AG09319 (cell line): ENCODE measurements around the gene MED19.

Source experiments
- DNase-seq: peaks from one replicate; pipeline ENCODE4 v3.0.0-alpha.2; 2010; ENCODE audit warnings: low read depth; ENCODE audit errors: extremely low read depth
- TF ChIP-seq, protein P1 (sequence below): IDR thresholded peaks from 2 replicates; pipeline ENCODE4 v1.5.1; 2011; ENCODE audit warnings: low read depth, mild to moderate bottlenecking, inconsistent platforms, low read length, moderate library complexity

The MED19 gene, protein sequence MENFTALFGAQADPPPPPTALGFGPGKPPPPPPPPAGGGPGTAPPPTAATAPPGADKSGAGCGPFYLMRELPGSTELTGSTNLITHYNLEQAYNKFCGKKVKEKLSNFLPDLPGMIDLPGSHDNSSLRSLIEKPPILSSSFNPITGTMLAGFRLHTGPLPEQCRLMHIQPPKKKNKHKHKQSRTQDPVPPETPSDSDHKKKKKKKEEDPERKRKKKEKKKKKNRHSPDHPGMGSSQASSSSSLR

GRCh38 chr11:57711414-57712255 lies at the start of gene MED19:
Gene MED19, minus strand, starts transcription at chr11:57712215. Its CDS starts 36 bp downstream, at chr11:57712179.
- DNase-seq, result peak; percentile 28

GRCh38 chr11:57758174-57758573 lies 46.2 kb upstream of the MED19 start:
- no peak for DNase-seq
- TF ChIP-seq, protein P1, sequence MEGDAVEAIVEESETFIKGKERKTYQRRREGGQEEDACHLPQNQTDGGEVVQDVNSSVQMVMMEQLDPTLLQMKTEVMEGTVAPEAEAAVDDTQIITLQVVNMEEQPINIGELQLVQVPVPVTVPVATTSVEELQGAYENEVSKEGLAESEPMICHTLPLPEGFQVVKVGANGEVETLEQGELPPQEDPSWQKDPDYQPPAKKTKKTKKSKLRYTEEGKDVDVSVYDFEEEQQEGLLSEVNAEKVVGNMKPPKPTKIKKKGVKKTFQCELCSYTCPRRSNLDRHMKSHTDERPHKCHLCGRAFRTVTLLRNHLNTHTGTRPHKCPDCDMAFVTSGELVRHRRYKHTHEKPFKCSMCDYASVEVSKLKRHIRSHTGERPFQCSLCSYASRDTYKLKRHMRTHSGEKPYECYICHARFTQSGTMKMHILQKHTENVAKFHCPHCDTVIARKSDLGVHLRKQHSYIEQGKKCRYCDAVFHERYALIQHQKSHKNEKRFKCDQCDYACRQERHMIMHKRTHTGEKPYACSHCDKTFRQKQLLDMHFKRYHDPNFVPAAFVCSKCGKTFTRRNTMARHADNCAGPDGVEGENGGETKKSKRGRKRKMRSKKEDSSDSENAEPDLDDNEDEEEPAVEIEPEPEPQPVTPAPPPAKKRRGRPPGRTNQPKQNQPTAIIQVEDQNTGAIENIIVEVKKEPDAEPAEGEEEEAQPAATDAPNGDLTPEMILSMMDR, result no peak

More at GRCh38 chr11:57711414-57712255, at the start of gene MED19:
- TF ChIP-seq, protein P1, result no peak

DNA sequence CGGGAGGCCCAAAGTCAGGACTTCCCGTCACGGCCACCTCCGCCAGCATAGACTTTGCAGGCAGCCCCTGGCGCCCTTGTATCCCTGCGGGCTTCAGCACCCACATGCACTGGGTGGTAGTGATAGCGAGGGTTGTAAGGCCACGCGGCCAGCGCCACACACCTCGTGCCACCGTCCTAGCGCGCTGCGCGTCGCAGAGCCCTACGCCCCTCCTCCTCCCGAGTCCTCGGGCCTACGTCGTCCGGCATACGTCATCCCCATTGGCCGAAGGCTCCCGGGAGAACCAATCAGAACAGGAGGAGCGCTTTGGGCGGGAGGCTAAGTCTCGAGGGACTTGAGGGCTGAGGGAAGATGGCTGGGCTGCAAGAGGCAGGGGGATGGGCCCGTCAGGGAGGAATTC lies 40.9 kb upstream of the MED19 start:
- TF ChIP-seq, protein P1, result no peak
- DNase-seq, result no peak

GRCh38 chr11:57751676-57752253 lies 39.8 kb upstream of the MED19 start, which contains the start of gene BTBD18:
Gene BTBD18, minus strand, starts transcription at chr11:57751819. Its CDS starts 631 bp downstream, at chr11:57751188.
- no peak for DNase-seq

DNA sequence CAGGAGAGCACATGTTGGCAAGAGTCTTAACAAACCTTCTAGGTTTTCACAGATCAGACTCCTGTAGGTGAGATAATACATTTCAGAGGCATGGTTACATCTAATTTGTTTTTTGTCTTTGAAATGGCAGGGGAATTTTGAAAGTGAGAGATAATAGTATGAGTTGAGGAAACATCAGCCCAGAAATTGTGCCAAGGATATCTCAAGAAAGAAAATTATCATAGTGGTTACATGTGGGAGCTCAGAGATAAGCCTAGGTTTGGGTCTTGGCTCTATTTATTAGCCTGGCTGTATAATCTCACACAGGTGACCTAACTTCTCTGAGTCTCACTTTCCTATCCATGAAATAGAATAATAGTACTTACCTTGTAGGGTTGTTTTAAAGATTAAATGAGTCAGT lies 39.2 kb upstream of the MED19 start:
- TF ChIP-seq, protein P1, result no peak
- DNase-seq, result no peak

More at GRCh38 chr11:57751676-57752253, 39.8 kb upstream of the MED19 start, which contains the start of gene BTBD18:
- TF ChIP-seq, protein P1, result peak; percentile 46

GRCh38 chr11:57746920-57747319 lies 34.9 kb upstream of the MED19 start:
- DNase-seq, result no peak
- TF ChIP-seq, protein P1, result no peak
